Measurements from ENCODE around the gene CFAP77.

The CFAP77 gene

GRCh38 chr9:132447346-132447745 lies 37.3 kb downstream of the CFAP77 start:
- no peaks in the 10 kb centered on the region for H3K4me1 Mint-ChIP-seq (ENCODE audit: low read depth)
- no peak overlapping the region for H3K27ac Mint-ChIP-seq
- no peak overlapping the region for H3K4me3 Mint-ChIP-seq
- peaks cover 12% of the 10 kb centered on the region for H3K27me3 Mint-ChIP-seq
- intact Hi-C loops (cut with micrococcal nuclease) = no loop called here
- no peaks in the 10 kb centered on the region for H3K9me3 Mint-ChIP-seq
- no peaks in the 10 kb centered on the region for H3K36me3 Mint-ChIP-seq (ENCODE audit: low read depth)

GRCh38 chr9:132447902-132448301 lies 37.9 kb downstream of the CFAP77 start:
- Mint-ChIP-seq H3K36me3 (ENCODE audit: low read depth) (no peaks in the 10 kb centered on the region), H3K4me1 (ENCODE audit: low read depth) (no peaks in the 10 kb centered on the region), H3K4me3 (no peak overlapping the region), H3K27me3 (peaks cover 11% of the 10 kb centered on the region), H3K27ac (no peak overlapping the region), H3K9me3 (no peaks in the 10 kb centered on the region)
- intact Hi-C loops (cut with micrococcal nuclease) = no loop called here

GRCh38 chr9:132451276-132451675 lies 41.3 kb downstream of the CFAP77 start:
- intact Hi-C loops (cut with micrococcal nuclease) = no loop called here
- H3K36me3 Mint-ChIP-seq (ENCODE audit: low read depth) = no peaks in the 10 kb centered on the region
- H3K4me1 Mint-ChIP-seq (ENCODE audit: low read depth) = no peaks in the 10 kb centered on the region
- H3K27ac Mint-ChIP-seq = no peak overlapping the region
- peaks cover 6% of the 10 kb centered on the region for H3K27me3 Mint-ChIP-seq
- H3K9me3 Mint-ChIP-seq = no peaks in the 10 kb centered on the region
- no peak overlapping the region for H3K4me3 Mint-ChIP-seq

- H3K9me3 Mint-ChIP-seq = no peaks in the 10 kb centered on the region
- H3K27me3 Mint-ChIP-seq = peaks cover 5% of the 10 kb centered on the region
- no peaks in the 10 kb centered on the region for H3K36me3 Mint-ChIP-seq (ENCODE audit: low read depth)
- H3K27ac Mint-ChIP-seq = no peak overlapping the region
- H3K4me1 Mint-ChIP-seq (ENCODE audit: low read depth) = no peaks in the 10 kb centered on the region
- intact Hi-C loops (cut with micrococcal nuclease) = no loop called here
- no peak overlapping the region for H3K4me3 Mint-ChIP-seq
Measured at GRCh38 chr9:132456241-132456640, 46.2 kb downstream of the CFAP77 start.

- peaks cover 5% of the 10 kb centered on the region for H3K27me3 Mint-ChIP-seq
- H3K27ac Mint-ChIP-seq = no peak overlapping the region
- intact Hi-C loops (cut with micrococcal nuclease) = no loop called here
- no peaks in the 10 kb centered on the region for H3K4me1 Mint-ChIP-seq (ENCODE audit: low read depth)
- no peaks in the 10 kb centered on the region for H3K9me3 Mint-ChIP-seq
- no peak overlapping the region for H3K4me3 Mint-ChIP-seq
- H3K36me3 Mint-ChIP-seq (ENCODE audit: low read depth) = no peaks in the 10 kb centered on the region
Measured at GRCh38 chr9:132457504-132458236, 47.7 kb downstream of the CFAP77 start.

GRCh38 chr9:132458432-132458831 lies 48.4 kb downstream of the CFAP77 start:
- intact Hi-C loops (cut with micrococcal nuclease) = no loop called here
- Mint-ChIP-seq H3K27me3 (peaks cover 2% of the 10 kb centered on the region), H3K9me3 (no peaks in the 10 kb centered on the region), H3K27ac (no peak overlapping the region), H3K36me3 (ENCODE audit: low read depth) (no peaks in the 10 kb centered on the region), H3K4me1 (ENCODE audit: low read depth) (no peaks in the 10 kb centered on the region), H3K4me3 (no peak overlapping the region)

GRCh38 chr9:132459661-132460060 lies 49.6 kb downstream of the CFAP77 start:
- Mint-ChIP-seq H3K4me1 (ENCODE audit: low read depth) (no peaks in the 10 kb centered on the region), H3K27me3 (peaks cover 2% of the 10 kb centered on the region), H3K36me3 (ENCODE audit: low read depth) (no peaks in the 10 kb centered on the region), H3K27ac (no peak overlapping the region), H3K4me3 (no peak overlapping the region), H3K9me3 (no peaks in the 10 kb centered on the region)
- intact Hi-C loops (cut with micrococcal nuclease) = no loop called here

GRCh38 chr9:132460240-132460639 lies 50.2 kb downstream of the CFAP77 start:
- H3K27me3 Mint-ChIP-seq = peaks cover 4% of the 10 kb centered on the region
- intact Hi-C loops (cut with micrococcal nuclease) = no loop called here
- no peaks in the 10 kb centered on the region for H3K36me3 Mint-ChIP-seq (ENCODE audit: low read depth)
- no peak overlapping the region for H3K27ac Mint-ChIP-seq
- H3K9me3 Mint-ChIP-seq = no peaks in the 10 kb centered on the region
- H3K4me1 Mint-ChIP-seq (ENCODE audit: low read depth) = no peaks in the 10 kb centered on the region
- H3K4me3 Mint-ChIP-seq = no peak overlapping the region

- H3K27ac Mint-ChIP-seq = no peak overlapping the region
- no peaks in the 10 kb centered on the region for H3K36me3 Mint-ChIP-seq (ENCODE audit: low read depth)
- intact Hi-C loops (cut with micrococcal nuclease) = no loop called here
- peaks cover 2% of the 10 kb centered on the region for H3K27me3 Mint-ChIP-seq
- H3K4me3 Mint-ChIP-seq = no peak overlapping the region
- H3K9me3 Mint-ChIP-seq = no peaks in the 10 kb centered on the region
- no peaks in the 10 kb centered on the region for H3K4me1 Mint-ChIP-seq (ENCODE audit: low read depth)
Measured at GRCh38 chr9:132461281-132461896, 51.4 kb downstream of the CFAP77 start.

- H3K27ac Mint-ChIP-seq = no peak overlapping the region
- H3K27me3 Mint-ChIP-seq = peaks cover 2% of the 10 kb centered on the region
- no peaks in the 10 kb centered on the region for H3K36me3 Mint-ChIP-seq (ENCODE audit: low read depth)
- intact Hi-C loops (cut with micrococcal nuclease) = no loop called here
- no peaks in the 10 kb centered on the region for H3K4me1 Mint-ChIP-seq (ENCODE audit: low read depth)
- H3K4me3 Mint-ChIP-seq = no peak overlapping the region
- no peaks in the 10 kb centered on the region for H3K9me3 Mint-ChIP-seq
Measured at GRCh38 chr9:132461971-132462370, 52.0 kb downstream of the CFAP77 start.

GRCh38 chr9:132464547-132464946 lies 54.5 kb downstream of the CFAP77 start:
- H3K27ac Mint-ChIP-seq = no peak overlapping the region
- no peaks in the 10 kb centered on the region for H3K36me3 Mint-ChIP-seq (ENCODE audit: low read depth)
- intact Hi-C loops (cut with micrococcal nuclease) = no loop called here
- H3K4me3 Mint-ChIP-seq = no peak overlapping the region
- H3K9me3 Mint-ChIP-seq = no peaks in the 10 kb centered on the region
- H3K4me1 Mint-ChIP-seq (ENCODE audit: low read depth) = no peaks in the 10 kb centered on the region
- H3K27me3 Mint-ChIP-seq = peaks cover 2% of the 10 kb centered on the region

- Mint-ChIP-seq H3K27ac (no peak overlapping the region), H3K36me3 (ENCODE audit: low read depth) (no peaks in the 10 kb centered on the region), H3K27me3 (peaks cover 2% of the 10 kb centered on the region), H3K4me3 (no peak overlapping the region), H3K9me3 (no peaks in the 10 kb centered on the region), H3K4me1 (ENCODE audit: low read depth) (no peaks in the 10 kb centered on the region)
- intact Hi-C loops (cut with micrococcal nuclease) = no loop called here
Measured at GRCh38 chr9:132465131-132465635, 55.2 kb downstream of the CFAP77 start.

- intact Hi-C loops (cut with micrococcal nuclease) = no loop called here
- no peak overlapping the region for H3K27ac Mint-ChIP-seq
- peaks cover 4% of the 10 kb centered on the region for H3K27me3 Mint-ChIP-seq
- no peaks in the 10 kb centered on the region for H3K36me3 Mint-ChIP-seq (ENCODE audit: low read depth)
- H3K4me3 Mint-ChIP-seq = no peak overlapping the region
- no peaks in the 10 kb centered on the region for H3K9me3 Mint-ChIP-seq
- H3K4me1 Mint-ChIP-seq (ENCODE audit: low read depth) = no peaks in the 10 kb centered on the region
Measured at GRCh38 chr9:132472199-132472598, 62.2 kb downstream of the CFAP77 start.

GRCh38 chr9:132472599-132472998 lies 62.6 kb downstream of the CFAP77 start:
- Mint-ChIP-seq H3K27me3 (peaks cover 4% of the 10 kb centered on the region), H3K9me3 (no peaks in the 10 kb centered on the region), H3K4me3 (no peak overlapping the region), H3K4me1 (ENCODE audit: low read depth) (no peaks in the 10 kb centered on the region), H3K36me3 (ENCODE audit: low read depth) (no peaks in the 10 kb centered on the region), H3K27ac (no peak overlapping the region)
- intact Hi-C loops (cut with micrococcal nuclease) = no loop called here

- Mint-ChIP-seq H3K36me3 (ENCODE audit: low read depth) (no peaks in the 10 kb centered on the region), H3K9me3 (no peaks in the 10 kb centered on the region), H3K27ac (no peak overlapping the region), H3K4me3 (no peak overlapping the region), H3K4me1 (ENCODE audit: low read depth) (no peaks in the 10 kb centered on the region), H3K27me3 (peaks cover 4% of the 10 kb centered on the region)
- intact Hi-C loops (cut with micrococcal nuclease) = no loop called here
Measured at GRCh38 chr9:132474253-132474652, 64.2 kb downstream of the CFAP77 start.
